OCI-LY7 (cell line): ENCODE results near the gene TNRC6C.

Experiments used
- EZH2phosphoT487 ChIP-seq: fragments of 200-600 bp; sonication (generic); IDR thresholded peaks from 2 replicates; pipeline ENCODE4 v1.6.1; 2018; ENCODE audit warnings: low read depth, borderline replicate concordance, mild to moderate bottlenecking, mixed run types, antibody characterized with exemption, low read length, moderate library complexity, mixed read lengths
- TF ChIP-seq, protein P1 (sequence below): fragments of 200-600 bp; sonication (generic); conservative IDR thresholded peaks from 2 replicates; pipeline ENCODE4 v1.5.1; 2014; ENCODE audit warnings: mild to moderate bottlenecking, antibody characterized with exemption, low read length, moderate library complexity, mixed read lengths

- TF ChIP-seq EZH2phosphoT487, result no peak
- TF ChIP-seq, protein P1, sequence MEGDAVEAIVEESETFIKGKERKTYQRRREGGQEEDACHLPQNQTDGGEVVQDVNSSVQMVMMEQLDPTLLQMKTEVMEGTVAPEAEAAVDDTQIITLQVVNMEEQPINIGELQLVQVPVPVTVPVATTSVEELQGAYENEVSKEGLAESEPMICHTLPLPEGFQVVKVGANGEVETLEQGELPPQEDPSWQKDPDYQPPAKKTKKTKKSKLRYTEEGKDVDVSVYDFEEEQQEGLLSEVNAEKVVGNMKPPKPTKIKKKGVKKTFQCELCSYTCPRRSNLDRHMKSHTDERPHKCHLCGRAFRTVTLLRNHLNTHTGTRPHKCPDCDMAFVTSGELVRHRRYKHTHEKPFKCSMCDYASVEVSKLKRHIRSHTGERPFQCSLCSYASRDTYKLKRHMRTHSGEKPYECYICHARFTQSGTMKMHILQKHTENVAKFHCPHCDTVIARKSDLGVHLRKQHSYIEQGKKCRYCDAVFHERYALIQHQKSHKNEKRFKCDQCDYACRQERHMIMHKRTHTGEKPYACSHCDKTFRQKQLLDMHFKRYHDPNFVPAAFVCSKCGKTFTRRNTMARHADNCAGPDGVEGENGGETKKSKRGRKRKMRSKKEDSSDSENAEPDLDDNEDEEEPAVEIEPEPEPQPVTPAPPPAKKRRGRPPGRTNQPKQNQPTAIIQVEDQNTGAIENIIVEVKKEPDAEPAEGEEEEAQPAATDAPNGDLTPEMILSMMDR, result no peak
Observed at GRCh38 chr17:77948690-77949114, 9.8 kb upstream of the TNRC6C start.
